ENCODE measurements around the gene ZFYVE21. TPM values are rescaled to one million over a fixed set of nuclear protein-coding genes. Genes with fewer than 3 reads are reported as not detected.

Gene ZFYVE21
- total RNA-seq, 1 donor from 2014 or later, result 44.0 TPM

- Mint-ChIP-seq H3K27ac (ENCODE audit: unreplicated experiment) (no peak overlapping the region), H3K36me3 (ENCODE audit: low read depth) (peaks cover 15% of the 10 kb centered on the region), H3K27me3 (ENCODE audit: low read depth) (no peaks in the 10 kb centered on the region), H3K4me1 (no peaks in the 10 kb centered on the region), H3K9me3 (no peaks in the 10 kb centered on the region), H3K4me3 (no peak overlapping the region)
- no peak for TF ChIP-seq CTCF (conservative IDR thresholded peaks at IDR 0.05)
- DNase-seq (ENCODE audit: low read depth, low spot score), result no peak
Observed at GRCh38 chr14:103675957-103676356, 39.7 kb upstream of the ZFYVE21 start.

GRCh38 chr14:103676881-103677675, 38.5 kb upstream of the ZFYVE21 start:
- DNase-seq (ENCODE audit: low read depth, low spot score), result no peak
- Mint-ChIP-seq H3K27me3 (ENCODE audit: low read depth) (no peaks in the 10 kb centered on the region), H3K4me1 (no peaks in the 10 kb centered on the region), H3K4me3 (no peak overlapping the region), H3K9me3 (no peaks in the 10 kb centered on the region), H3K36me3 (ENCODE audit: low read depth) (peaks cover 15% of the 10 kb centered on the region), H3K27ac (ENCODE audit: unreplicated experiment) (peak overlapping the region; percentile 67)
- no peak for TF ChIP-seq CTCF (conservative IDR thresholded peaks at IDR 0.05)

DNA sequence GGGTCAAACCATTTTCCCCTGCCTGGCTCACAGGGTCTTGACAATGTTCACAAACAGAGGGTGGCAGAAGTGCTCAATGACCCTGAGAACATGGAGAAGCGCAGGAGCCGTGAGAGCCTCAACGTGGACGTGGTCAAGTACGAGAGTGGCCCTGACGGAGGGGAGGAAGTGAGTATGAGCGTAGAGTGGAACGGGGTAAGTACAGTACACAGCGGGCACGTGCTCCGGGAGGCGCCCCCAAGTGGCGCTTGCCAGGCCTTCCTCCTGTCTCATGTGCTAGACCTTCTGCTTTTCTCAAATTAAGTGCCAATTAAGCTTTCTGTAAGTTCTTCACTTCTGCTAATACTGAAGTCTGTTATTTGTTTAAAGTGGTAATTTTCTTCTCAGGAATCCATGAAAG, 36.3 kb upstream of the ZFYVE21 start:
- H3K36me3 Mint-ChIP-seq (ENCODE audit: low read depth), result peaks cover 8% of the 10 kb centered on the region
- peak overlapping the region; percentile 37 for H3K27ac Mint-ChIP-seq (ENCODE audit: unreplicated experiment)
- TF ChIP-seq CTCF (conservative IDR thresholded peaks at IDR 0.05), result peak; percentile 49
- DNase-seq (ENCODE audit: low read depth, low spot score), result no peak
- no peak overlapping the region for H3K4me3 Mint-ChIP-seq
- no peaks in the 10 kb centered on the region for H3K27me3 Mint-ChIP-seq (ENCODE audit: low read depth)
- H3K9me3 Mint-ChIP-seq, result no peaks in the 10 kb centered on the region
- H3K4me1 Mint-ChIP-seq, result no peaks in the 10 kb centered on the region

DNA sequence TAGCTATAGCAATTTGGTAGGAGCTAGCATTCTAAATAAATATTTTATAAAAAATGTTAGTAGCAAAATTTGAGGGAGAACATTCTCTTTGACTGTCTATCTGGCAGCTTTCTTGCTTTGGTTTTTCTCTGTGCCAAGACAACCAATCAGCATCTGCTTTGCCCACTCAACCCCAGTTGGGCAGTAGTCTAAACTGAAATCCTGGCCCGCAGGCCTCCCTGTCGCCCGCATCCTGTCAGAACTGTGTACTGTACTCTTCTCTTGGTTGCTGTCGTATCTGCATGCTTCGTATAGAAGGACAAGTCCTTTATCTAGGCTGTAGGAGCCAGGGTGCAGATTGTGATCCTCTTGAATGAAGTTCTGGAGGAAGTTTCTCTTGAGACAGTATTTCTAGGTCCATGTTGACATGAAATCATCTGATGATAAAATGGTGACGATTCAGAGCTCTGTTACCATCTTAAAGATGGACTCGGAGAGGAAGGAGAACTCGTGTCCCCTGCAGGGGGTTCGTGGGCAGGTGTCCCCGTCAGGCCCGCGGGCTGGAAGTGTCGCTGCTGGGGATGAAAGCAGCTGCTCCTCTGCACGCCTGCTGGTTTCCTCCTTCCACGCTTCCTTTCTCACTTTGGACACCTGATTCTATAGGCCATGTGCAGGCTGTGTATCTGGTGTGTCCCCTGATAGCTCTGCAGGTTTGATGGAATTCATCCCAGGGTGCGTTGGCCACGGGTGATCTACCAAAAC, 34.9 kb upstream of the ZFYVE21 start:
- no peak overlapping the region for H3K4me3 Mint-ChIP-seq
- no peak for DNase-seq (ENCODE audit: low read depth, low spot score)
- TF ChIP-seq CTCF (conservative IDR thresholded peaks at IDR 0.05), result no peak
- H3K27me3 Mint-ChIP-seq (ENCODE audit: low read depth), result no peaks in the 10 kb centered on the region
- no peaks in the 10 kb centered on the region for H3K9me3 Mint-ChIP-seq
- no peaks in the 10 kb centered on the region for H3K4me1 Mint-ChIP-seq
- peaks cover 8% of the 10 kb centered on the region for H3K36me3 Mint-ChIP-seq (ENCODE audit: low read depth)
- H3K27ac Mint-ChIP-seq (ENCODE audit: unreplicated experiment), result no peak overlapping the region

GRCh38 chr14:103683139-103683538, 32.5 kb upstream of the ZFYVE21 start:
- DNase-seq (ENCODE audit: low read depth, low spot score), result no peak
- H3K36me3 Mint-ChIP-seq (ENCODE audit: low read depth), result peaks cover 7% of the 10 kb centered on the region
- TF ChIP-seq CTCF (conservative IDR thresholded peaks at IDR 0.05), result no peak
- H3K4me3 Mint-ChIP-seq, result no peak overlapping the region
- H3K27me3 Mint-ChIP-seq (ENCODE audit: low read depth), result no peaks in the 10 kb centered on the region
- no peaks in the 10 kb centered on the region for H3K4me1 Mint-ChIP-seq
- H3K27ac Mint-ChIP-seq (ENCODE audit: unreplicated experiment), result peak overlapping the region; percentile 71
- H3K9me3 Mint-ChIP-seq, result no peaks in the 10 kb centered on the region

All from neural crest cell (in vitro differentiated cells).